ENCODE data around the gene PEX7.
"Not testable (repeated sequence)": the region's sequence is repeated elsewhere in the genome, so short reads cannot be mapped to it uniquely, and the experiment has no call there.

Gene PEX7

GRCh38 chr6:136791296-136792094 lies 30.9 kb upstream of the PEX7 start:
- DNase-seq: peak; percentile 59 to 67

DNA sequence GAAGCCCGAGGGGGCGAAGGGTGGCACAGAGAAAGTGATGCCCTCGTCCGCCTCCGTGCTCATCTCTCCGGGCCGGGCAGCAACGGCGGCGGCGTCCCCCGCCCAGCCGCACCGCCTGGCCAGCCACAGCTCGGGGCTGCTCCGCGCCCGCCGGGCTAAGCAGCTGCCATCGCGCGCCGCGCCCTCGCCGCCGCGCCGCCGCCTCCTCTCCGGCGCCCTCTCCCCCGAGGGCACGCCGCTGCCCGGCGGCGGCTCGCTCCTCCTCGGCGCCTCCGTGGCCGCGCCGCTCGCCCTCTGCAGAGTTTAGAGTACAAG lies 30.3 kb upstream of the PEX7 start:
- no peak for DNase-seq

DNA sequence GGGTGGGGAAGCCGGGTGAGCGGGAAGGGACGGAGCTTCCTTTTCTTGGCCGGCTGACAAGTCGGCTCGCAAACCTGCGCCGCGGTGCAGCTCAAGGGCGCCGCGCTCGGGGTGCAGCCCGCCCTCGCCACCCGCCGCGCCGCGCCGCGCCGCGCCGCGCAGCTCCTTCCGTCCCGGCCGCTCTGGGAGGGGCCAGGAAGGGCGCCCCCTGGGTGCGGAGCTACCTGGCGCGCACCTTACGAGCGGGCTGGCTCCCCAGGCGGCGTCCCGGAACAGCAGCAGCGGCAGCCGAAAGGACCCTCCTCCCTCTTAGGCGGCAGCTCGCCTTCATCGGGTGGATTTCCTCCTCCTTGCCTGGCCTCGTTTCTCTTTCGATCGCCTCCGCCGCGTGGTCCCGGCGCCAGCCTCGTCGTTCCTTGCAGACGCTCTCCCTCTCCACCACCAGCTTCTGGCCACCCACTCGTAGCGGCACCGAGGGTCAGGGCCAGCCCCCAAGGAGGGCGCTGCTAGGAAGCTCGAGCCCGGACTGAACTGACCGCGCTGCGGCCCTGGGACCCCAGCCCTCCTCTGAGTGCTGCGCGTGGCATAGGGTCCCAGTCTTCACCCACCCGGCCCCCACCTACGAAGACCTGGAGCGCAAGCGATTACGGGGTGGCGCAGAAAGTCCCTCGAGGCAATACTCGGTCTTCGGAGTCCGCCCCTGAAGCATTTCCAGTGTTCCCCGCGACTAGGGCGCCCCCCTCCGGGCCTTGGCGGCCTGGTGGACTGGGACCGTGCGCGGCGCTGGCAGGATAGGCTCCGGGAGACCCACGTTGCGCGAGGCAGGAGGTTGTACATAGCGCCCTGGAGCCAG lies 29.8 kb upstream of the PEX7 start, which contains the start of gene MAP3K5:
Gene MAP3K5 (minus strand): TSS at position 68 of the 853 bp plus-strand sequence. CDS start 320 bp downstream, outside the sequence.
- peak; percentile 90 to 95 for DNase-seq

DNA sequence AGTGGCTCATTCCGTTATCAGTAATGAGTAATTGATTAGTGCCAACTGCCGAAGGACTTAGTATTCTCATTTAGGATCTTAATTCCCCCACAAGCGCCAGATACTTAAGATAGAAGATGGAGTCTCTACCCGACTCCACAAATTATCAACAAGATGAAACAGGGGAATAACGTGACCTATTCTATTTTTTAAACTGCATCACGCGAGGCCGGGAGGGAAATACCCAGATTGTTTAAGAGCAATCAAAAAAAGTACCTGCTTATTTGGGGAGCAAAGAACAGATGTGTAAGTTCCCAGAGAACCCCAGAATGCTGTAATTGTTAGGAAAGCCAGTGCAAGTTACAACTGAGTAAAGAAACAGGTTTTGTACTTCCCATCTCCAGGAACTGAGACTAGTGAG lies 29.0 kb upstream of the PEX7 start:
- no peak for DNase-seq

- DNase-seq: no peak
Observed at GRCh38 chr6:136795386-136795785, 27.0 kb upstream of the PEX7 start.

DNA sequence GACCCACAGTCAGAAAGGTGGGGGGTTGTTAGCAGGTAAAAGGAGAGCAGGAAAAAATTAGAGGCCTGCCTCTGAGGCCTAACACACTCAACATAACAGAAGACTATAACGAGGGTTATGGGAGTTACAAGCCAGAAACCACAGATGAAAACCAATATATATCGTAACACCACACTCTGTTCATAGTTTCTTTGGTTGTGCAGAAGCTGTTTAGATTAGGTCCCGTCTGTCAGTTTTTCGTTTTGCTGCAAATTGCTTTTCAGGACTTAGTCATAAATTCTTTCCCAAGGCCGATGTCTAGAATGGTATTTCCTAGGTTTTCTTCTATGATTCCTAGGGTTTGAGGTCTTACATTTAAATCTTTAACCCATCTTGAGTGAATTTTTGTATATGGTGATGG lies 26.4 kb upstream of the PEX7 start:
- no peak for DNase-seq

GRCh38 chr6:136798044-136798443 lies 24.3 kb upstream of the PEX7 start:
- DNase-seq: no peak

DNA sequence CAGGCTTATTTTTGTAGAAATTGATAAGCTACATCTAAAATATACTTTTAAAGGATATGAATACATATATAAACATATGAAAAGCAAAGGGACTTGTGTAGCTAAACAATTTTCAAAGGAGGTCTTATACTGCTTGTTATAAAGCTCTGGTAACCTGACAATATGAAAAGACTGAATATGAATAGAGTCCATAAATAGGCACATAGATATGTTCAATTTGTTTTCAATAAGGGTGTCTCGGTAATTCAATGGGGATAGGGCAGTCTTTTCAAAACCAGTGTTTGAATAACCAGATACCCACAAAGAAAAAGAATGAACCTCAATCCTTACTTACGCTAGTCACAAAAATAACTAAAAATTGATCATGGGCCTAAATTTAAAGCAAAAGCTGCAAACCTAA lies 20.8 kb upstream of the PEX7 start:
- no peak for DNase-seq

GRCh38 chr6:136803608-136804007 lies 18.8 kb upstream of the PEX7 start:
- no peak for DNase-seq

DNA sequence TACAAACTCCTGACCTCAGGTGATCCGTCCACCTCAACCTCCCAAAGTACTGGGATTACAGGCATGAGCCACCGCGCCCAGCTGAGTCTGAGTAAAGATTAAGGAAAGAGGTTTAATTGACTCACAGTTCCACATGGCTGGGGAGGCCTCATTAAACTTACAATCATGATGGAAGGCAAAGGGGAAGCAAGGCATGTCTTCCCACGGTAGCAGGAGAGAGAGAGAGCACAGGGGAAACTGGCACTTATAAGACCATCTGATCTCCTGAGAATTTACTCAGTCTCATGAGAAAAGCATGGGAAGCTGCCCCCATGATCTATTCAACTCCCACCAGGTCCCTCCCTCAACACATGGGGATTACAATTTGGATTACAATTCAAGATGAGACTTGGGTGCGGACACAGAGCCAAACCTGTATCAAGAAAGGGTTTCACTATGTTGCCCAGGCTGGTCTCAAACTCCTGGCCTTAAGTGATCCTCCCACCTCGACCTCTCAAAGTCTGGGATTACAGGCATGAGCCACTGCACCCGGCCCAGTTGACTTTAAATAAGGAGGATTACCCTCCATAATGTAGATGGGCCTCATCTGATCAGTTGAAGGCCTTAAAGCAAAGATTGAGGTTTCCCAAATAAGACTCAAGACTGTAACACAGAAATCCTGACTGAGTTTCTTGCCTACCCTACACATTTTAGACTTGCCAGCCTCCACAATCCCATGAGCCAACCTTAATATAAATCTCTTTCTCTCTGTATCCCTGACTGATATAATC lies 13.1 kb upstream of the PEX7 start:
- no peak for DNase-seq

DNA sequence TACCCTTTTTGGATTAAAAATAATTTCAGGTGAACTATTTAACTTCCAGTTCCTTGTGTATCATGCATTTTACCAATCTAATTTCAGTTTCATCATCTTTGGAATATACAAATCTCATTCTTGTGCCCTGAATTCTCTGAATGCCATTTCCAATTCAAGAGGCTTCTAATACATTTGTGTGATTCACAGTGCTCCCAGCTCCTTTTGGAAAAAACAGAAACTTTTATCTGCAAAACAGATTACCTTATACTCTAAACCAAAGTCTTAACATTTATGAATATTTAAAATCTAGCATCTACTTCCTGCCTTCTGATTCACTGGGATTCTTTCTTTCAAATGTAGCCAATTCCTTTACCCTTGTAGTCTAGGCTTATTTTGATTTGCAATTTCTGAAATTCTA lies 11.1 kb upstream of the PEX7 start:
- DNase-seq: no peak

GRCh38 chr6:136812174-136812573 lies 10.2 kb upstream of the PEX7 start:
- no peak for DNase-seq

- DNase-seq: not testable (repeated sequence)
Observed at GRCh38 chr6:136815608-136816007, 6.8 kb upstream of the PEX7 start.

DNA sequence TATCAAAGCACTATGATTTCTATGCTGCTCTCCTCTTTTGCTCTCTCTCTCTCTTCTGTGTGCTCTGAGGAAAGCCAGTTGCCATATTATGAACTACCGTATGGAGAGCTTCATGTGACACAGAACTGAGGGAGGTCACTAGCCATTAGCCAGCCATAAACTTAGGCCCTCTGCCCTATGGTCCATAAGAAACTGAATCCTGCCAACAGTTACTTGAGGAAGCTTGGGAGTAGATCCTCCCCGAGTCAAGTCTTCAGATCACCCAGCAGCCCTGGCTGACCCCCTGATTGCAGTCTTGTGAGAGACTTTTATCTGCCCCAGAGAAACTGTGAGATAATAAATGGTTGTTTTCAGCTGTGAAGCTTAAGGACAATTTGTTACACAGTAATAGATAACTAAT lies 5.7 kb upstream of the PEX7 start:
- DNase-seq: no peak

- no peak for DNase-seq
Observed at GRCh38 chr6:136820561-136820960, 1.8 kb upstream of the PEX7 start.

DNA sequence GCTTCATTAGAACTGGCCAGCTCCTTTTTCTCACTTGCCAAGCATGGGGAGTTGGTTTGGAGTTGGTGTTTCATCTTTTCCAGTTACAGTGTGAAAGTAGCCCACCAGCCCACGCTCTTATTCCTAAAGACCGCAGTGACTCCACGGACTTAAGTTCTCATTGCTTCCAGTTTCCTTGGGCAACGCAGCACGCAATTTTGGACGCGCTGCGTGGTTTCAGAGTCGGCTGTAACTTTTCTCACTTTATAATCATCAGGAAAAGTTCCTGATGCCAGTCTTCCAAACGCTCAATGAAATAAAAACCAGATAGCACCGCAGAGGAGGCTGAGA lies 381 bp upstream of the PEX7 start:
- DNase-seq: peak; percentile 48 to 73

GRCh38 chr6:136823128-136823660 lies 802 bp downstream of the PEX7 start:
- DNase-seq: no peak

DNA sequence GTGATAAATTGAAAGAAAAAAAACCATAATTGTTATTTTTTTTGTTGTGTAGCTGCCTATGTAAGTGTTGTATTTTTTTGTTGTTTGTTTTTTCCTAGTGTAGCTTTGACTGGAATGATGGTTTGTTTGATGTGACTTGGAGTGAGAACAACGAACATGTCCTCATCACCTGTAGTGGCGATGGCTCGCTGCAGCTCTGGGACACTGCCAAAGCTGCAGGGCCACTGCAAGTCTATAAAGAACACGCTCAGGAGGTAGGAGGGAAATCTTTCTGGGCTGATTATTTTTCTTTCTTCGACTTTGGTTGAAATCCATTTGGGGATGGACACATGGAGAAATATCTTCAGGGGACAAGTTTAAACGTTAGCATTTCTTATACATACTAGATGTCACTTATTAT lies 3.8 kb downstream of the PEX7 start:
- DNase-seq: no peak

GRCh38 chr6:136831873-136832562 lies 9.6 kb downstream of the PEX7 start:
- no peak for DNase-seq

DNA sequence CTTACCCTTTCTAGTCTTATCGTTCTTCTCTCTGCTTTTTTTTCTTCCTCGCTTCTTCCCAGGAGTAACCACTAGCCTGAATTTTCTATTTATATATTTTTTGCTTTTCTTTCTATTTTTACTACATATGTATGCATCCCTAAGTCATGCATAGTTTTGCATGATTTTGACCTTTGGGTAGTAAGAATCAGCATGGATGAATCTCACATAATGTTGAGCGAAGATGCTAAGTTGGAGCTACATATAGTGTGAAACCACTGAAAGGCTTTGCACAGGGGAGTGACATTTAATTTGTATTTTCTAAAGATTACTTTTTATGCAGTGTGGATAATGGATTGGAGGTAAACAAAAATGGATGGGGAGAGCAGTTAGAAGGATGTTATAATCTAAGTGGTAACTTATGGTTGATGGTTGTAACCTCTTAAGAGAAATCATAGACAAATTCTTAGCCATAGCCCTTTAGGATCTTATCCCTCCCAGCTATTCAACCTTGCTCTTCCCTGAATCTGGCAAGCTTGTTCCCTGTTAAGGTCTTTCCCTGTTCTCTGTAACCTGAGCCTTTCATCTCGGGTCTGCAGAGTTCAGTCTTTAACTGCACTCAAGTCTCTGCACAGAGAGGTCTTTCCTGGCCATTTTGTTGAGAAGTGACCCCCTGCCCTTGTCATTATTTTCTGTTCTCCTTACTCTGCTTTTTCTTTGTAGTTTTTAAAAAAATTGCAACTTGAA lies 18.0 kb downstream of the PEX7 start:
- DNase-seq: no peak

GRCh38 chr6:136843210-136843609 lies 20.8 kb downstream of the PEX7 start:
- DNase-seq: no peak

GRCh38 chr6:136846046-136846445 lies 23.7 kb downstream of the PEX7 start:
- DNase-seq: peak; percentile 40 to 65
